HG02642 (cell line): Measurements from ENCODE around the gene RPGRIP1.
"Not testable (repeated sequence)": the region's sequence is repeated elsewhere in the genome, so short reads cannot be mapped to it uniquely, and the experiment has no call there.

Source experiments
- ATAC-seq: cut with Tn5 transposase; IDR thresholded peaks from one replicate; pipeline ENCODE4 v1.9.1; 2021; ENCODE audit warnings: mild to moderate bottlenecking; ENCODE audit not compliant: unreplicated experiment, poor library complexity

Gene RPGRIP1

DNA sequence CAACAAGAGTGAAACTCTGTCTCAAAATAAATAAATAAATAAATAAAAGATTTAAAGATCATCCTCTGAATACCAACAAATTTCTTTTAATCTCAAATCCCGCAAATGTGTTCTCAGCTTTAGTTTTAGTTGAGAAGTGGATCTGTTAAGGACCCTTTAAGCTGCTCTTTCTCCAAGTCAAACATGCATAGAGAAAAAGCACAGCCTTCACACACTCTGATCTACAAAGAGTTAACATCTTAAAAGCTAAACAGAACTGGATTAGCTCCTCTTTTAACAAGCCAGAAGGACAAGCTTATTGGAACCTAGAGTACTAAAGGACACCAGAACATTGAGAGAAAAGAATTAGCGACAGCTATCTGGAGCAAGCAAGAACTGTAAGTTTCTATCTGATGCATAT, at the start of gene RPGRIP1:
TSS of gene RPGRIP1 (plus strand) at position 301 of the 400 bp plus-strand sequence. CDS start 7,894 bp downstream, outside the sequence.
- no peak for ATAC-seq

DNA sequence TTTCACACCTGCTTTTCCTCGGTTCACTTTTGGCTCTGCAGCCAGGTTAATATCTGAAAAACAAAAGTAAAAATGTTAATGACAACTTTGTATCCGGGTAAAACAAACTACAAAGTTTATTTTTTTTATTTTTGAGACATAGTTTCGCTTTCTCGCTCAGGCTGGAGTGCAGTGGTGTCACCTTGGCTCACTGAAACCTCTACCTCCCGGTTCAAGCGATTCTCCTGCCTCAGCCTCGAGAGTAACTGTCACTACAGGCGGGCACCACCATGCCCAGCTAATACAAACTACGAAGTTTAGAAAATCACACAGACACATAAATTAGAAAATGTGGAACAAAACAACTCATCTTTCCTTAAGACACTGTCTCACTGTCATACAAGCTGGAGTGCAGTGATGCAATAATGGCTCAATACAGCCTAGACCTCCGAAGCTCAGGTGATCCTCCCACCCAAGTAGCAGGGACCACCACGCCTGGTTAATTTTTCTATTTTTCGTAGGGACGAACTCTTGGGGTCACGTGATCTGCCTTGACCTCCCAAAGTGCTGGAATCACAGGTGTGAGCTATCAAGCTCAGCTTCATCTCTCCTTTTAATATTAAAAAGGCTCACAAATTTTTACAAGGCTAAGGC, 48.7 kb upstream of the RPGRIP1 start:
- ATAC-seq: no peak

DNA sequence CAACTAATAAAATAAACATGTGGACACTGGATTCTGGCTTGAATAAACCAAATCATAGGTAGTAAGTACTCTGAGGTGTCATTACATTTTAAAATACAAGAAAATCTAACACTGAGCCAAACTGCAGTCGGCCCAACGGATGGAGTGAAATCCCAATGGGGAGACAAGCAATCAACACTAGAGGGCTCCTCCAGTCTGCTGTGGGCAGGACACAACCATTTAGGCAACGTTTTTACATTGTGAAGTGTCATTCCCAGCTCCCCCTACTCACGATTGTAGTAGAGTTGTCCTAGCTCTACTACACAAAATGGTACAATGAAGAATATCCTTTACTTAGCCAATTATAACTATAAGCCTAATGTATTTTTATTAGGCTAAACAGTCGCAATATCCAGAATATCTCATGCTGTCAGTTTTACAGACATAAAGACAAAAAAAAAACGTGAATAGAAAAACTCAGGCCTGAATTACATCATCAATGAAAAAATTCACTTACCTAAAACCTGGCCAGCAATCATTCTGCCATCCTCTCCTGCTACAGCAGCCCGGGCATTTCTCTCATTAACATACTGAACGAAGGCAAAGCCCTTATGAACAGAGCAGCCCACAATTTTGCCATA, 46.3 kb upstream of the RPGRIP1 start:
- ATAC-seq: no peak

DNA sequence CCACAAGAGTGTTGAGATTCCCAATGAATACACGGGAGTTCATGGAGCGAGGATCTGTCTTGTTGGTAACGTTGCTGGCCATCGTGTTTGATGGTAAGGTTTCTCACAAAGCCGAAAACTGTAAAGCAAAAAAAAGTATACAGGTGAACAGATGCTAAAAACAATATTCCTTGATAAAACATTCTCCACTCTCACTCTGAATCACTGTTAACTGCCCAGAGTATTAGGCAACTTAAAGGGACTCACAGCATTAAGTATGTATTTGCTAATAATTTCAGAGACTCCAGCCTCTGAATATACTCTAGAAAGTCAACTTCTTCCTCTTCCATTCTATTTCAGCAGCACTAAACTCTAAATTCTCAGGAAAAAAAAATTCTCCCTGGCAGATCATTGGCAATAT, 45.8 kb upstream of the RPGRIP1 start:
- no peak for ATAC-seq

DNA sequence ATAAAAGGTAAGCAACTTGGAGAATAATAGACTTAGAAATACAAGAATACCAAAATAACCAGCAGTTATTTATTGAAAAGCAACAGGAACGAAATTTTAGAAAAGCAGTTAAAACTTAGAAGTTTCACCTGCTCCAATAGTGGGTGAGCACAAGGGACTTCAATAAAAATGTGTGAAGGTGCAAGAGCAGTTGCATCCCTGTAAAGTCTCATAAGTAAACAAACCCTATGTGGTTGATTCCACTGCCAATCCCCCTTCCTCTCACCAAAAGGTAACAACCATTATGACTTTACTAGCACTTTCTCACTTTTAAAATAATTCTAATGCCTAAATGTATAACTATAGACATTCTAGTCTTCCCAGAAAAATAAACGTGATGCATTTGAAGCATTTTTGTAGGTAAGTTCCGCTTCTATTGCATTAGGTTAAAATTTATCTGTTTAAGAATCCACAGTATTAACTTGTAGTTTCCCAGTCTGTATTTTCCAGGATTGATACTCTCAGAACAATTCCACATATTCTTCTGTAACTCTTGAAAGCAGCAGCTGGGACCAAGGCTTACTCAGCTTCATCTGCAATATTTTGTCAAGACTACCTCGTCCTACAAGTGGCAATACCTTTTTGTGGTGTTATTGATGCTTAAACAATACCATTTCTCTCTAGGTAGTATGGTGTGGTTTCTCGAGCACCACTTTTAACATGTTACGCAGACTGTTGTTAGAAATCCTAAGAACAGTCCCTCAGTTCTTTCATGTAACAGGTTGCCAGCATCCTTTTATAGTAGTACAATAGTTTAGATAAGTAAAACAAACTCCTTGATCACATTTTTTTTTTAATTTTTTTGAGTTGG, 42.7 kb upstream of the RPGRIP1 start:
- ATAC-seq: no peak

DNA sequence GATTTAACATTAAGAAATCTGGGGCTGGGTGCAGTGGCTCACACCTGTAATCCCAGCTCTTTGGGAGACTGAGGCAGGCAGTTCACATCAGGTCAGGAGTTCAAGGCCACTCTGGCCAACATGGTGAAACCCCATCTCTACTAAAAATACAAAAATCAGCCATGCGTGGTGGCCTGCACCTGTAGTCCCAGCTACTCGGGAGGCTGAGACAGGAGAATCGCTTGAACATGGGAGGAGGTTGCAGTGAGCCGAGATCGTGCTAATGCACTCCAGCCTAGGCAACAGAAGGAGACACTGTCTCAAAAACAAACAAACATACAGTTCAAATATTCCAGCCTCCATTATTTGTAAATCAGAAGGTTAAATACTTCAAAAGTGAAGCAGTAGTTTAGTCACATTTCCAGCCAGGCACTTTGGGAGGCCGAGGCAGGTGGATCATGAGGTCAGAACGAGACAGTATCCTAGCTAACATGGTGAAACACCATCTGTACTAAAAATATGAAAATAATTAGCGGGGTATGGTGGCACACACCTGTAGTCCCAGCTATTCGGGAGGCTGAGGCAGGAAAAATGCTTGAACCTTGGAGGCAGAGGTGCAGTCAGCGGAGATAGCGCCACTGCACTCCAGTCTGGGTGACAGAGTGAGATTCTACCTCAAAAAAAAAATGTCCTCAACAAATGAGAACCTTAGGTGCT, 40.9 kb upstream of the RPGRIP1 start:
- ATAC-seq: no peak

DNA sequence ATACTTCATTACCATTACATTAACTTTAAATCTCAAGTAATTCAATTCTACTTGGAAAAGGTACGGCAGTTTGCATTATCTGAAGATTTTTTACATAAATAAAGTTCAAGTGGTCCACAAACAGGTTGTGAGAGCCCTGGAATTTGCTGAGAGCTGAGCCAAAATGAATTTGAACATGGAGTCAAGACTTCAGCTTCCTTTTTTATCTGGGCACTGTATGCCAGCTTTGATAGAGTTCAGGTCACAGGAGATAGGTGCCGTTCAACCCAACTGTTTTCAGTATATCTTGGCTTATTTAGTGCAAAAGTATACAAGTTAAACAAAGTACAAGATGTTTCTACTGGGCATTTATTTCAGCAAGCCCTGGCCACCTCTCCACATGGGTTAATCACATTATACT, 39.5 kb upstream of the RPGRIP1 start:
- no peak for ATAC-seq

DNA sequence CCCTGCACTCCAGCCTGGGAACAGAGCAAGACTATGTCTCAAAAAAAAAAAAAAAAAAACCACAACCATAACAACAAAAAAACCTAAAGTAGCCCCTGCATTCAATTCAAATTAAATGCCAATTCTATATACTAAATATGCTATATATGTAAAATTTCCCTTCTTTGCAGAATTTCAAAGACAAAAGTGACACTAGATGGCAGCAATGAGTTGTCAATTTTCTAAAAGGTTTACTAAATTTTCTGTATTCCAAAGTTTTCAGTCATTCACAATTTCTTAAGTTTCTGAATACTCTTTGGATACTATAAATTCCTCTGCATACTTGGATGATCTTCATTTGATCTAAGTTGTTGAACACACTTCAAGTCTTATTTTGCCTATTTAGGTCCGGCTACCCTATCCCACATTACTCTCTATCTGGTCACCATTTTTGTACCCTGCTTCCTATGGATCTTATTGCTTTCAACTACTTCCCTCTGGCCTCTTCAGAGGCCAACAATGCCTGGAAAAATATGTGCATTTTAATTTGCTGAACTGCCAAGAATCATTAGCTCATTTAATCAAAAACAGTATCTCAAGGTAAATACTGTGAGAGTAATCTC, 38.6 kb upstream of the RPGRIP1 start:
- no peak for ATAC-seq

DNA sequence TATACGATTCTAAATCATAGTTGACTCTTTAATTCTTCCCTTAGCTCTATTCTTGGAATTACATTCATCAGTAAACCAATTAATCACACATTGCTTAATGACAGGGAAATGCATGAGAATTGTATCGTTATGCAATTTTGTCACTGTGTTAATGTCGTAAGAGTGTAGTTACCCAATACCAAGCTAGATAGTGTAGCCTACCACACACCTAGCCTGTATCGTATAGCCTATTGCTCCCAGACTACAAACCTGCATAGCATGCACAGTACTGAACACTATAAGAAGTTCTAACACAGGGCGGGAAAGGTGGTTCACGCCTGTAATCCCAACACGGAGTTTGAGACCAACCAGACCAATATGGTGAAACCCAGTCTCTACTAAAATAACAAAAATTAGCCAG, 35.3 kb upstream of the RPGRIP1 start:
- no peak for ATAC-seq

DNA sequence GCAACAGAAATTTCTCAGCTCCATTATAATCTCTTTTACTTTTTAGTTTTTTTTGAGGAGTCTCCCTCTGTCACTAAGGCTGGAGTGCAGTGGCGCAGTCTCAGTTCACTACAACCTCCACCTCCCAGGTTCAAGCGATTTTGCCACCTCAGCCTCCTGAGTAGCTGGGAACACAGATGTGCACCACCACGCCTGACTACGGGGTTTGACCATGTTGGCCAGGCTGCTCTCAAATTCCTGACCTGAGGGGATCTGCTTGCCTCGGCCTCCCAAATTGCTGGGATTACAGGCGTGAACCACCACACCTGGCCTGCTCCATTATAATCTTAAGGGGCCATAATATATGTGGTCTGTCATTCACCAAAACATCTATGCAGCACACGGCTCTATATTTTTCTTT, 34.1 kb upstream of the RPGRIP1 start:
- ATAC-seq: no peak

DNA sequence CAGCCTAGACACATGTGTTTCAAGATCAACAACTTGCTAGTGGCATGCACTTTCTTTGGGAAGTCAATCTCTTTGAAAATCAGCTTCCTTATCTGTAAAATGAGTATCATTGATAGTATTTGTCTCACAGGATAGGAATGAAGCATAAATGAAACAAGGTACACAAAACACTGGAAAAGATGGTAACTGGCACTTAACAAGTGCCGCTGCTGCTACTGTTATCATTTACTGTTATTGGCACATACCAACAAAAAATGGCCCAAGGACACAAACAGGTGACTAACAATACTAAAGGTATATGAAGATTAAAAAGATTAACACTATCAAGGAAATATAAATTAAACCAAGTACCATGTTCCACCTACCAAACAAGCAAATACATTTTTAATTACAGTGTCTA, 31.5 kb upstream of the RPGRIP1 start:
- no peak for ATAC-seq

DNA sequence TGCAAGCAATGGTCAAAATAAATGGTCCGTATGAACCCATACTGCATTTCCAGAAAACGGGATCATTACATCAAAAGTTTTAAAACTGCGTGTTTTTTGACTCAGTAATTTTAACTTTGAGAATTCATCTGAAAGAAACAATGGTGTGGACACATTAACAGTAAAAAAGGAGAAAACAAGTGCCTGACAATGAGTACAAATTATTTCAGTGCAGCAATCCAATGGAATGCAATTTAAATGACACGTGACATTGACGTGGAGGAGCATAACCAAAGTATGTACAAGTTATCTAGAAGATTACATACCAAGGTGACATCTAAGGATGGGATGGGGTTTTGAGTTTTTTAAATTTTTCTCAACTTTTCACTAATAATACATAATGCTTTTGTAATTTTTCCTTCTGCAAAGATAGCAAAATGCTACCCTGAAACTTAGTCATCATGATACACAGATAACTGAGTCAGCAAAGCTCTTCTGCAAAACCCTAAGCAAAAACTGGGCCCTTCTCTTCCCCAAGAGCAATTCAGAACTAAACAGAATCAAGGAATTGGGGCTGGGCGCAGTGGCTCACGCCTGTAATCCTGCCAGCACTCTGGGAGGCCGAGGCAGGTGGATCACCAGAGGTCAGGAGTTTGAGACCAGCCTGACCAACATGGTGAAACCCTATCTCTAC, 31.0 kb upstream of the RPGRIP1 start:
- ATAC-seq: no peak

DNA sequence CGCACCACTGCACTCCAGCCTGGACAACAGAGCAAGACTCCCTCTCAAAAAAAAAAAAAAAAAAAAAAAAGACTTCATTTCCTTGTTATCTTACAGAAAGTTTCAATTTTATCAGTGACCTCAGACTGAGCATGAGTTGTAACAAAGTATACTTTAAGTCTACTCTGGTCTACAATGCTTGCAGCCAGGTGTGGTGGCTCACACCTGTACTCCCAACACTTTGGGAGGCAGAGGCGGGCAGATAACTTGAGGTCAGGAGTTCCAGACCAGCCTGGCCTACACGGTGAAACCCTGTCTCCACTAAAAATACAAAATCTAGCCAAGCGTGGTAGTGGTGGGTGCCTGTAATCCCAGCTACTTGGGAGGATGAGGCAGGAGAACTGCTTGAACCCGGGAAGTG, 28.7 kb upstream of the RPGRIP1 start:
- no peak for ATAC-seq

DNA sequence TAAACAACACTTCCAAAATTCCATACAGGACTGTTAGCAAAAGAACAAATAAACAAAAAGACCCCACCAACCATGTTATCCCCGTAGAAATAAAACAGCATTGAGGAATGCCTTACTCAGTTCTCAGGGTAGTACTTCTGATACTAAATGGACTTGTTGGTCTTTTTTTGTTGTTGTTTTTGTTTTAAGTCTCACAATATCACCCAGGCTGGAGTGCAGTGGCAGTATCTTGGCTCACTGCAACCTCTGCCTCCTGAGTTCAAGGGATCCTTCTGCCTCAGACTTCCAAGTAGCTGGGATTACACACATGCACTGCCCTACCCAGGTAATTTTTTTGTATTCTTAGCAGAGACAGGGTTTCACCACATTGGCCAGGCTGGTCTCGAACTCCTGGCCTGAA, 27.7 kb upstream of the RPGRIP1 start:
- ATAC-seq: no peak

DNA sequence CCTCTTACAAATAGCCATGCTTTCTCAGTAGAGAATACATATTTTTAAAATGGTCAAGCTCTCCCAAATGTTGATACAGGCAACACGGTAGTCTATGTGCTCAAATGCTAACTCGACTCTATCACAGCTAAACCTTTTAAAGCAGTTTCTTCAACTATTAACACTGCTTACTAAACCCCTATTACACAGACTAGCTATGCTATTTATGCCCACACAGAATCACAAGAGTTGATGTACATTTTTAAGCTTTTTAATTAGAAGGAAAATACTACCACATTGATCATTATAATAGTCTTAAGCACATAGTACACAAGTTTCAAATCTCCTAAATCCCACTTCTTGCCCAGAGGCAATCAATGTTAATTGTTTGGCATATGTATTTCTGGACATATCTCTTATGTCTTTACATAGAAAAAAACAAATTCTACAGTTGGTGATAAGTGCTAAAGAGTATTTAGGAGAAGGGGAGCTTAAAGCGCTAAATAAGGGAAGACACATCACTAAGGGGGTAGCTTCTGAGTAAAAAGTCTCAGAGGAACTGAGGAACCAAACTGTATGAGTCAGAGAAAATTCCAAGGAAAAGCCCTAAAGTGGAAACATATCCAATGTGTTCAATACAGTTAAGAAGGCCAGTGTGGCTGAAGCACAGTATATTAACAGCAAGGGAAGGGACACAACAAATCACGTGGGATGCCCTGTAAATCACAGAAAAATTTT, 24.3 kb upstream of the RPGRIP1 start:
- no peak for ATAC-seq

DNA sequence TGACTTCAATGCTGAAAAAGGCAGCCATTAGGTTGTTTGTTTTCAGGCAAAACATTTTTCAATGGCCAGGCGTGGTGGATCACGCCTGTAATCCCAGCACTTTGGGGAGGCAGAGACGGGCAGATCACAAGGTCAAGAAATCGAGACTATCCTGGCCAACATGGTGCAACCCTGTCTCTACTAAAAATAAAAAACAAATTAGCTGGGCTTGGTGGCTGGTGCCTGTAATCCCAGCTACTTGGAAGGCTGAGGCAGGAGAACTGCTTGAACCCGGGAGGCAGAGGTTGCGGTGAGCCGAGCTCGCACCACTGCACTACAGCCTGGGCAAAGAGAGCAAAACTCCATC, 23.8 kb upstream of the RPGRIP1 start:
- not testable (repeated sequence) for ATAC-seq

DNA sequence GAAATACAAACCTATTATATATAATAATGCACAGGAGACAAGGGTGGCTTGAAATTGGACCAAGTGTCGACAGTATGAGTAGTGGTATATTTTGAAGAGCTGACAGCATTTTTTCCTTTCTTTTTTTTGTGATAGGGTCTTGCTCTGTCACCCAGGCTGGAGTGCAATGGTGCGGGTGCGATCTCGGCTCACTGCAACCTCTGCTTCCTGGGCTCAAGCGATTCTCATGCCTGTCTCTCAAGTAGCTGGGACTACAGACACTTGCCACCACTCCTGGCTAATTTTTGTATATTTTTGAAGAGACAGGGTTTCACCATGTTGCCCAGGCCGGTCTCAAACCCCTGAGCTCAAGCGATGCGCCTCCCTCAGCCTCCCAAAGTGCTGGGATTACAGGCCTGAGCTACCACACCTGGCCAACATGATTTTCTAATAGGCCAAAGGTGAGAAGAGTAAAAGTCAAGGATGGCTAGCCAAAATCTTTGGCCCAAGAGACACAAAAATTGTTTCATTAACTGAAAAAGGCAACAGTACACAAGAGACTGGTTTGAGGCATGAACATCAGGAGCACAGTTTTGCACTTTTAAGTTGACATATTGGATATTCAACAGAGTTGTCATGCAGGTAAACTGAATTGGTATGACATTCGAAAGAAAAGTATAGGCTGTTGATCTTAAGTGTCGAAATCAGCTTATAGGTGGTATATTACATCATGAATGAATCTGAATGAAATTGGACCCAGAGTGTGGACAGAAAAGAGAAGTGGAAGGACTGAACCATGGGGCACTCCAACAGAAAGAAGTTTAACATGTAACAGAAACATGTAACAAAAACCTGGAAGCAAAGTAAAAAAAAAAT, 23.1 kb upstream of the RPGRIP1 start:
- no peak for ATAC-seq

DNA sequence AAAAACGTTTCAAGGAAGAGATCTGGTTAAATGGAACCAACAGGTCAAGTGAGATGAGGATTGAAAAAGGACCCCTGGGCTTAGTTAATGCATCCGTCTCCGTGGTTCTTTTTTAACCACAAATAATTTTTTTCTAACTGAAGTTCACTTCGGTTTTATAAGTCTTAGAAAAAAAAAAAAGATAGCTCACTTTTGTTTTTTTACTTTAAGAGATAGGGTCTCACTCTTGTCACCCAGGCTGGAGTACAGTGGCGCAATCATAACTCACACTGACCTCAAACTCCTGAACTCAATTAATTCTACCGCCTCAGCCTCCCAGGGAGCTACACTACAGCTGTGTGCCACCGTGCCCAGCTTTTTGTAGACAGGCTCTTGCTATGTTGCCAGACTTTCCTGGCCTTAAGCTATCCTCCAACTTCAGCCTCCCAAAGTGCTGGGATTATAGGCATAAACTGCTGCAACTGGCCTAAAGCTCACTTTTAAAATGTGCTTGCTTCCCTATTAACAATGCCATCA, 22.4 kb upstream of the RPGRIP1 start:
- no peak for ATAC-seq
